ENCODE measurements around the gene ABTB2.

GRCh38 chr11:34261820-34262219, 96.0 kb downstream of the ABTB2 start:
- TF ChIP-seq EZH2 (IDR thresholded peaks at IDR 0.05; ENCODE audit: borderline replicate concordance, control insufficient read depth, low read depth, low read length) (no peak), JUNB (IDR thresholded peaks at IDR 0.05) (no peak)
